Measurements from ENCODE around the gene FAM193A.

GRCh38 chr4:2698504-2698903 is 162.1 kb downstream of the FAM193A start:
- TF ChIP-seq CTCF (IDR thresholded peaks at IDR 0.05) (no peak), POLR2A (IDR thresholded peaks at IDR 0.05) (no peak)

Data from transverse colon (tissue), 3 donors.